ENCODE measurements around the gene ZBED4.
"Not testable (repeated sequence)": the region's sequence is repeated elsewhere in the genome, so short reads cannot be mapped to it uniquely, and the experiment has no call there.

ZBED4 gene

GRCh38 chr22:49838771-49839717, 14.6 kb upstream of the ZBED4 start:
- FAIRE-seq: no peak
- TF ChIP-seq POLR2A (IDR thresholded peaks at IDR 0.05; ENCODE audit: low read depth, low read length): no peak
- DNase-seq (ENCODE audit: insufficient read length, low spot score): no peak

- FAIRE-seq: no peak
- DNase-seq (ENCODE audit: insufficient read length, low spot score): no peak
- TF ChIP-seq POLR2A (IDR thresholded peaks at IDR 0.05; ENCODE audit: low read depth, low read length): no peak
Observed at GRCh38 chr22:49845241-49845640, 8.4 kb upstream of the ZBED4 start.

GRCh38 chr22:49845666-49846459, 7.8 kb upstream of the ZBED4 start:
- TF ChIP-seq POLR2A (IDR thresholded peaks at IDR 0.05; ENCODE audit: low read depth, low read length): no peak
- DNase-seq (ENCODE audit: insufficient read length, low spot score): no peak
- FAIRE-seq: no peak

GRCh38 chr22:49847751-49848689, 5.6 kb upstream of the ZBED4 start:
- DNase-seq (ENCODE audit: insufficient read length, low spot score) (no peak), FAIRE-seq (no peak)
- no peak for TF ChIP-seq POLR2A (IDR thresholded peaks at IDR 0.05; ENCODE audit: low read depth, low read length)

- no peak for FAIRE-seq
Observed at GRCh38 chr22:49848690-49849160, 4.9 kb upstream of the ZBED4 start.

GRCh38 chr22:49849161-49850020, 4.3 kb upstream of the ZBED4 start:
- no peak for TF ChIP-seq POLR2A (IDR thresholded peaks at IDR 0.05; ENCODE audit: low read depth, low read length)
- DNase-seq (ENCODE audit: insufficient read length, low spot score) (no peak), FAIRE-seq (no peak)

More at GRCh38 chr22:49848690-49849160, 4.9 kb upstream of the ZBED4 start:
- DNase-seq (ENCODE audit: insufficient read length, low spot score): no peak
- TF ChIP-seq POLR2A (IDR thresholded peaks at IDR 0.05; ENCODE audit: low read depth, low read length): no peak

GRCh38 chr22:49850021-49850911, 3.4 kb upstream of the ZBED4 start:
- FAIRE-seq: no peak
- no peak for TF ChIP-seq POLR2A (IDR thresholded peaks at IDR 0.05; ENCODE audit: low read depth, low read length)

GRCh38 chr22:49850959-49851802, 2.5 kb upstream of the ZBED4 start:
- FAIRE-seq (no peak), DNase-seq (ENCODE audit: insufficient read length, low spot score) (no peak)
- no peak for TF ChIP-seq POLR2A (IDR thresholded peaks at IDR 0.05; ENCODE audit: low read depth, low read length)

More at GRCh38 chr22:49850021-49850911, 3.4 kb upstream of the ZBED4 start:
- DNase-seq (ENCODE audit: insufficient read length, low spot score): no peak

- FAIRE-seq: not testable (repeated sequence)
Observed at GRCh38 chr22:49852568-49852897, 1.1 kb upstream of the ZBED4 start.

GRCh38 chr22:49853981-49854831, 562 bp downstream of the ZBED4 start:
- DNase-seq (ENCODE audit: insufficient read length, low spot score): no peak
- FAIRE-seq: no peak
- TF ChIP-seq POLR2A (IDR thresholded peaks at IDR 0.05; ENCODE audit: low read depth, low read length): no peak

More at GRCh38 chr22:49852568-49852897, 1.1 kb upstream of the ZBED4 start:
- DNase-seq (ENCODE audit: insufficient read length, low spot score): not testable (repeated sequence)
